Activated CD8-positive, alpha-beta memory T cell treated with anti-CD3 and anti-CD28 coated beads for 48 hours (primary cell): ENCODE data around the gene FLG2.
"Not testable (repeated sequence)": the region's sequence is repeated elsewhere in the genome, so short reads cannot be mapped to it uniquely, and the experiment has no call there.

ENCODE experiments used
- DNase-seq, 3 experiments: peaks; one replicate each; pipeline ENCODE4 v3.0.0-alpha.2; 2020; ENCODE audit warnings: low read depth in 2 of 3, low spot score in 2 of 3

FLG2 gene

GRCh38 chr1:152313319-152313801 lies 46.4 kb downstream of the FLG2 start:
- no peak for DNase-seq

GRCh38 chr1:152312169-152312568 lies 47.6 kb downstream of the FLG2 start:
- DNase-seq, result not testable (repeated sequence)

GRCh38 chr1:152309955-152310354 lies 49.9 kb downstream of the FLG2 start:
- DNase-seq, result no peak

GRCh38 chr1:152309320-152309901 lies 50.4 kb downstream of the FLG2 start:
- not testable (repeated sequence) for DNase-seq

GRCh38 chr1:152308758-152309157 lies 51.0 kb downstream of the FLG2 start:
- not testable (repeated sequence) for DNase-seq

- not testable (repeated sequence) for DNase-seq
Observed at GRCh38 chr1:152307970-152308369, 51.8 kb downstream of the FLG2 start.

- not testable (repeated sequence) for DNase-seq
Observed at GRCh38 chr1:152306123-152306522, 53.7 kb downstream of the FLG2 start.

GRCh38 chr1:152304773-152305172 lies 55.0 kb downstream of the FLG2 start:
- not testable (repeated sequence) for DNase-seq

GRCh38 chr1:152303139-152303872 lies 56.5 kb downstream of the FLG2 start:
- not testable (repeated sequence) for DNase-seq
